ENCODE measurements around the gene STUB1.

DNA sequence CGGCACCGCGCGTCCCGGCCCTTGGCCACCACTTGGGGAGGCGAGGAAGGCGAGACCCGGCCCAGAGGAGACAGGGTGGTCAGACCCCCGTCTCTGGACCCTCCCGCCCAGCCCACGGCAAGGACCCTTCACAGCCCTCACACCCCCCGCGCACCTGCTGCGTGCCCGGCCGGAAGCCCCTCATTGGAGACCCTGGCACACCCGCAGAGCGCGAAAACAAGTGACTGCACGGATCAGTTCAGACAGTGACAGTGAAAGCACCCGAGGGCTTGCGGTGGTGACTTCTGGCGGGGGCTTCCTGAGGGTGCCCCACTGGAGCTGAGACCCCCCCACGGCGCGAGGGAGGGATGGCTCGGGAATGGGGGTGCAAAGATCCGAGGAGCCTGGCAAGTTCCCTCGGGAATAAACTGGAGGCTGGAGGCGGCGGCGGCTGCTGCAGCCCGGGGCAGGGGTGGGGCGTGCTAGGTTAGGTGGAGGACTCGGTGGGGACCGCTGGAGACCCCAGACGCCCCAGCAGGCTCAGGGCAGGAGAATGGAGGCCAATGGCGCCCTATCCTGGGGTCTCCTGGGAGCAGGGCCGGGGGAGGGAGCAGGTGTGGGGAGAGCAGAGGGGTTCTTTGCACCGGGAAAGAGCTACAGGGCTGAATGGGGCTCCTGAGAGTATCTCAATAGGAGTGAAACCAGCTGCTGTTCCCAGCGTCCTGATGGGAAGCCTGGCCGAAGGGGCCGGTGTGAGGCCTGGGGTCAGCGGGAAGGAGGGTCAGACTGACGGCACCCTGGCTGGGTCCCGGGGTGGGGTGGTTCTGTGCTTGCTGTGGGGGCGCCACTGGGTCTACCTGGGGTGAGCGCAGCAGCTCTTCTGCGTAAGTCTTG is 26.2 kb downstream of the STUB1 start:
- TF ChIP-seq, protein P1, sequence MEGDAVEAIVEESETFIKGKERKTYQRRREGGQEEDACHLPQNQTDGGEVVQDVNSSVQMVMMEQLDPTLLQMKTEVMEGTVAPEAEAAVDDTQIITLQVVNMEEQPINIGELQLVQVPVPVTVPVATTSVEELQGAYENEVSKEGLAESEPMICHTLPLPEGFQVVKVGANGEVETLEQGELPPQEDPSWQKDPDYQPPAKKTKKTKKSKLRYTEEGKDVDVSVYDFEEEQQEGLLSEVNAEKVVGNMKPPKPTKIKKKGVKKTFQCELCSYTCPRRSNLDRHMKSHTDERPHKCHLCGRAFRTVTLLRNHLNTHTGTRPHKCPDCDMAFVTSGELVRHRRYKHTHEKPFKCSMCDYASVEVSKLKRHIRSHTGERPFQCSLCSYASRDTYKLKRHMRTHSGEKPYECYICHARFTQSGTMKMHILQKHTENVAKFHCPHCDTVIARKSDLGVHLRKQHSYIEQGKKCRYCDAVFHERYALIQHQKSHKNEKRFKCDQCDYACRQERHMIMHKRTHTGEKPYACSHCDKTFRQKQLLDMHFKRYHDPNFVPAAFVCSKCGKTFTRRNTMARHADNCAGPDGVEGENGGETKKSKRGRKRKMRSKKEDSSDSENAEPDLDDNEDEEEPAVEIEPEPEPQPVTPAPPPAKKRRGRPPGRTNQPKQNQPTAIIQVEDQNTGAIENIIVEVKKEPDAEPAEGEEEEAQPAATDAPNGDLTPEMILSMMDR (IDR thresholded peaks at IDR 0.05 in 2 of 3, conservative IDR thresholded peaks at IDR 0.05 in 1 of 3; ENCODE audit: control insufficient read depth in 2 of 3, extremely low read depth in 1 of 3, insufficient read depth in 1 of 3, low read depth in 3 of 3, low read length in 3 of 3) = no peak
- TF ChIP-seq POLR2AphosphoS2 (IDR thresholded peaks at IDR 0.05; ENCODE audit: low read depth, low read length) (no peak), NFIC (IDR thresholded peaks at IDR 0.05; ENCODE audit: low read depth, low read length) (no peak)
